ENCODE measurements around the gene PATE2. TPM values are rescaled to one million over a fixed set of nuclear protein-coding genes. Genes with fewer than 3 reads are reported as not detected.
A peak's percentile ranks its signal among the peaks of the same experiment; 100 is the strongest.

Gene PATE2
- total RNA-seq, 8 experiments from 2014 or later, result 0.13 to 0.62 (median 0.42) TPM; not detected in 2

- in situ Hi-C loops (cut with MboI; ENCODE audit: low pct_unique_long_range_greater_than_20kb in 2 of 9, low sequenced_read_pairs in 9 of 9, unreplicated experiment in 9 of 9), result no loop called here
- H3K4me3 ChIP-seq, result no peak overlapping the region
- ATAC-seq (replicated peaks in 6 of 8), result no peak
- no peaks in the 10 kb centered on the region for H3K4me1 ChIP-seq (replicated peaks in 1 of 2)
- WGBS, 10 experiments, result 12 to 90% (median 77%) methylated on average over 3 to 10 of the region's 10 CpGs; no CpG with 5 or more reads in 2 of the 10 experiments
- no peak overlapping the region for H3K27ac ChIP-seq
These were observed 10.1 kb downstream of the PATE2 start for GRCh38 chr11:125768336-125769046.

DNA sequence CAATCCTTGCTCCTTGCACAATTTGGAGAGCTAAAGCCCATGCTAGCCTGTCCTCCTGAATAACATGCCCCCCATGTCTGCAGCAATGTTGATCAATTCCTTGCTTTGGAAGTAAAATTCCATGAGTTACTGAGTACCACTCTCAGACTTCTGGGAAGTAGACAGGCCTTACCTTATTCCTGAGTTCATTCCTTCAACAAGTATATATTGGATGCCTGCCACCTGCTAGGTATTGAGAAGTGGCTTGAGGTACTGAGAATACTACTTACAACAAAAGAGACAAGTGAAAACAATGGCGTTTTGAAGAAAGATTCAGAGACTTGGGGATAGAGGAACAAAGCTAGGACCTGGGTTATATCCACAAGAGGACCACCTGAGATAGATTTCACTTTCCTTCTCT lies 12.4 kb downstream of the PATE2 start:
- Histone ChIP-seq H3K4me1 (replicated peaks in 1 of 2) (no peaks in the 10 kb centered on the region), H3K4me3 (no peak overlapping the region), H3K27ac (no peak overlapping the region)
- ATAC-seq (replicated peaks in 6 of 8), result no peak
- WGBS, 10 experiments, result 0 to 80% (median 30%) methylated on average over 1 of the region's 1 CpG; no CpG with 5 or more reads in 4 of the 10 experiments
- in situ Hi-C loops (cut with MboI; ENCODE audit: low pct_unique_long_range_greater_than_20kb in 2 of 9, low sequenced_read_pairs in 9 of 9, unreplicated experiment in 9 of 9), result no loop called here

GRCh38 chr11:125763483-125763882 lies 15.1 kb downstream of the PATE2 start:
- Histone ChIP-seq H3K4me3 (no peak overlapping the region), H3K27ac (no peak overlapping the region), H3K4me1 (replicated peaks in 1 of 2) (no peaks in the 10 kb centered on the region)
- WGBS, 10 experiments, result 63 to 100% (median 100%) methylated on average over 1 to 2 of the region's 2 CpGs; no CpG with 5 or more reads in 5 of the 10 experiments
- no peak for ATAC-seq (replicated peaks in 6 of 8)
- in situ Hi-C loops (cut with MboI; ENCODE audit: low pct_unique_long_range_greater_than_20kb in 2 of 9, low sequenced_read_pairs in 9 of 9, unreplicated experiment in 9 of 9), result no loop called here

GRCh38 chr11:125762445-125762844 lies 16.2 kb downstream of the PATE2 start:
- in situ Hi-C loops (cut with MboI; ENCODE audit: low pct_unique_long_range_greater_than_20kb in 2 of 9, low sequenced_read_pairs in 9 of 9, unreplicated experiment in 9 of 9), result no loop called here
- Histone ChIP-seq H3K4me1 (replicated peaks in 1 of 2) (no peaks in the 10 kb centered on the region), H3K27ac (no peak overlapping the region), H3K4me3 (no peak overlapping the region)
- ATAC-seq (replicated peaks in 6 of 8), result no peak
- WGBS, 10 experiments, result 0 to 85% (median 48%) methylated on average over 1 of the region's 1 CpG; no CpG with 5 or more reads in 2 of the 10 experiments

DNA sequence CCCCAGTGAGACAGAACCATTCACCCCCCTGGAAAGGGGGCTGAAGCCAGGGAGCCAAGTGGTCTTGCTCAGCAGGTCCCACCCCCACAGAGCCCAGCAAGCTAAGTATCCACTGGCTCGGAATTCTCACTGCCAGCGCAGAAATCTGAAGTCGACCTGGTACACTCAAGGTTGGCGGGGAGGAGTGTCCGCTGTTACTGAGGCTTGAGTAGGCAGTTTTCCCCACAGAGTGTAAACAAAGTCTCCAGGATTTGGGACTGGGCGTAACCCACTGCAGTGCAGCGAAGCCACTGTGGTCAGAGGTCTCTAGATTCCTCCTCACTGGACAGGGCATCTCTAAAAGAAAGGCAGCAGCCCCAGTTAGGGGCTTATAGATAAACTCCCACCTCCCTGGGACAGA lies 22.6 kb downstream of the PATE2 start:
- no peak overlapping the region for H3K4me3 ChIP-seq
- in situ Hi-C loops (cut with MboI; ENCODE audit: low pct_unique_long_range_greater_than_20kb in 2 of 9, low sequenced_read_pairs in 9 of 9, unreplicated experiment in 9 of 9), result no loop called here
- no peak for ATAC-seq (replicated peaks in 6 of 8)
- WGBS, 10 experiments, result no CpG with 5 or more reads among the region's 7 CpGs
- H3K27ac ChIP-seq, result no peak overlapping the region
- H3K4me1 ChIP-seq (replicated peaks in 1 of 2), result no peaks in the 10 kb centered on the region

DNA sequence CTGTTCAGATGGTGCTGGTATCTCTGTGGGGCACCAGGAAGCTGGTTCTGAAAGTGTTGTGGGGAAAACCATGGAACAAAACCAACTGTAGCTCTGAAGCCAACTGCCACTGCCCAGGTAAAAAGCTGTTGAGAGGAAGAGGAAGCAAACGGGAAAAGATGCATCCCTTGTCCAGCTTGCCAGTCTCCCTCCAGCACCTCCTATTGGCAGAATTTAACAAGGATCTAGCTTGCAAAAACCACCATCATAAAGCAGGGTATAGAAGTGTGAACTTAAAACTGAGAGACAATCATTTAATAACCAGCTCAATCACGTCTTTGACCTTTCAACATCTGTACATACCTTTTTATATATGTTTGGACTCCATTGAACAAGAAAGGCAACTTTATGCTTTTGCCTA lies 28.0 kb downstream of the PATE2 start:
- 18 to 62% methylated on average over 2 of the region's 2 CpGs; no CpG with 5 or more reads in 8 of the 10 experiments for WGBS, 10 experiments
- Histone ChIP-seq H3K27ac (no peak overlapping the region), H3K4me1 (replicated peaks in 1 of 2) (no peaks in the 10 kb centered on the region), H3K4me3 (no peak overlapping the region)
- in situ Hi-C loops (cut with MboI; ENCODE audit: low pct_unique_long_range_greater_than_20kb in 2 of 9, low sequenced_read_pairs in 9 of 9, unreplicated experiment in 9 of 9), result no loop called here
- no peak for ATAC-seq (replicated peaks in 6 of 8)

- in situ Hi-C loops (cut with MboI; ENCODE audit: low pct_unique_long_range_greater_than_20kb in 2 of 9, low sequenced_read_pairs in 9 of 9, unreplicated experiment in 9 of 9), result no loop called here
- ATAC-seq (replicated peaks in 6 of 8), result no peak
- Histone ChIP-seq H3K27ac (no peak within 1 kb of the TSS), H3K4me1 (replicated peaks in 1 of 2) (peaks cover 0 to 2% of the 10 kb centered on the region in 2 donors), H3K4me3 (no peak within 1 kb of the TSS)
- WGBS, 10 experiments, result 0 to 100% (median 80%) methylated on average over 1 to 2 of the region's 3 CpGs; no CpG with 5 or more reads in 5 of the 10 experiments
These were observed 32.6 kb downstream of the PATE2 start, which contains the start of gene PATE1 for GRCh38 chr11:125745979-125746378. Gene PATE1 (plus strand): TSS chr11:125746279. CDS start chr11:125746305, 26 bp downstream.

GRCh38 chr11:125743681-125744080 lies 34.9 kb downstream of the PATE2 start:
- no peak overlapping the region for H3K4me3 ChIP-seq
- in situ Hi-C loops (cut with MboI; ENCODE audit: low pct_unique_long_range_greater_than_20kb in 2 of 9, low sequenced_read_pairs in 9 of 9, unreplicated experiment in 9 of 9), result no loop called here
- WGBS, 10 experiments, result 67 to 100% (median 89%) methylated on average over 1 of the region's 1 CpG; no CpG with 5 or more reads in 6 of the 10 experiments
- H3K27ac ChIP-seq, result no peak overlapping the region
- peaks cover 0 to 8% of the 10 kb centered on the region in 2 donors for H3K4me1 ChIP-seq (replicated peaks in 1 of 2)
- peak in 1 of 8 experiments; percentile 42 for ATAC-seq (replicated peaks in 6 of 8)

DNA sequence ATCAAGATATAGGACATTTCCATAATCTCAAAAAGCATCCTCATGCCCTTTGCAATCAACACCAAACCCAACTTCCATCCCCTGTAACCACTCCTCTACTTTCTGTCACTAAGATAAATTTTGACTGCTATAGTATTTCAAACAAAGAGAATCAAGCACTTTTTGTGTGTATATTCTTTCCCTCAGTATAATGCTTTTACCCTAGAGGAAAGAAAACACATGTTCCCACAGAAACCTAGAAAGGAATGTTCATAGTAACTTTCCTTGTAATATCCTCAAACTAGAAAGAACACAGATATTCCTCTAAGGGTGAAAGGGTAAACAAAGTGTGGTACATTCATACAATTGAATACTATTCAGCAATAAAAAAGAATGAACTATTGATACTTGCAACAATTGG lies 38.0 kb downstream of the PATE2 start:
- Histone ChIP-seq H3K4me3 (no peak overlapping the region), H3K27ac (peak overlapping the region in 1 of 2 donors; percentile 37), H3K4me1 (replicated peaks in 1 of 2) (peaks cover 0 to 8% of the 10 kb centered on the region in 2 donors)
- in situ Hi-C loops (cut with MboI; ENCODE audit: low pct_unique_long_range_greater_than_20kb in 2 of 9, low sequenced_read_pairs in 9 of 9, unreplicated experiment in 9 of 9), result no loop called here
- ATAC-seq (replicated peaks in 6 of 8), result peak in 3 of 8 experiments; percentile 46 to 93 (median 69)

DNA sequence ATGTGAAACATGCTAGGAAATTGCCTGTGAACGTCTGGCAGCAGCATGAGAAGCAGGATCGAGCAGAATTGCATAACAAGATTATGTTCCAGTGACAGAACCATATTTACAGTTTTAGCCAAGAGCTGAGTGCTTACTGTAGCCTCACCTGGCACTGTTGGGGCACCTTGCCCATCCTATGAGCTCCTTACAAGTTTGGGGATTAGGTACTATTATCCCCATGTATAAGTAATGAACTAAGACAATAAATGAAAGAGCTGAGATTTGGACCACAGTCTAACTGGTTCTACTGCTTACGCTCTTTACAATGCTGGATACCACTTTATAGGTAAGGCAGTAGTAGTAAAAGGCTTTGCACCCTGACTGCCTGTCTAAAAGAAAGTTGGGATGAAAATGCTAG lies 49.7 kb downstream of the PATE2 start:
- in situ Hi-C loops (cut with MboI; ENCODE audit: low pct_unique_long_range_greater_than_20kb in 2 of 9, low sequenced_read_pairs in 9 of 9, unreplicated experiment in 9 of 9), result no loop called here

More for the DNA sequence above, 49.7 kb downstream of the PATE2 start:
- 6 to 88% (median 60%) methylated on average over 1 to 3 of the region's 3 CpGs; no CpG with 5 or more reads in 3 of the 10 experiments for WGBS, 10 experiments
- Histone ChIP-seq H3K4me1 (replicated peaks in 1 of 2) (no peaks in the 10 kb centered on the region), H3K27ac (no peak overlapping the region), H3K4me3 (no peak overlapping the region)
- ATAC-seq (replicated peaks in 6 of 8), result peak in 1 of 8 experiments; percentile 36

Other genes with a start within 250 kb of the PATE2 start
- 10 to 100 TPM; 50.3 to 86.5 (median 69.0) TPM for gene EI24, start 209.4 kb downstream of the PATE2 start, total RNA-seq
- 100 to 1,000 TPM in 6 of 8 experiments, 10 to 100 TPM in 2; 72.6 to 145 (median 123) TPM for gene STT3A, start 186.0 kb downstream of the PATE2 start, total RNA-seq
- gene CHEK1, start 153.7 kb downstream of the PATE2 start, total RNA-seq, result 10 to 100 TPM in 6 of 8 experiments, 1 to 10 TPM in 2; 6.5 to 43.4 (median 11.7) TPM
- under 1 TPM; 0.10 to 0.72 (median 0.47) TPM for gene ACRV1, start 98.0 kb downstream of the PATE2 start, total RNA-seq
- gene PATE1, start 32.5 kb downstream of the PATE2 start, total RNA-seq, result 1 to 10 TPM in 1 of 8 experiments, under 1 TPM in 4, not detected in 3; 0.18 to 1.4 (median 0.33) TPM
- 1 to 10 TPM in 1 of 8 experiments, under 1 TPM in 2, not detected in 5; 0.11 to 1.0 (median 0.17) TPM for gene PATE3, start 9.3 kb upstream of the PATE2 start, total RNA-seq
- under 1 TPM in 7 of 8 experiments, not detected in 1; 0.18 to 0.95 (median 0.38) TPM for gene PATE4, start 54.5 kb upstream of the PATE2 start, total RNA-seq
- 10 to 100 TPM in 1 of 8 experiments, 1 to 10 TPM in 7; 1.8 to 10.4 (median 2.8) TPM for gene HYLS1, start 108.8 kb upstream of the PATE2 start, total RNA-seq
- gene PUS3, start 124.4 kb upstream of the PATE2 start, total RNA-seq, result 10 to 100 TPM; 11.9 to 24.3 (median 15.9) TPM
- 10 to 100 TPM in 3 of 8 experiments, 1 to 10 TPM in 3, under 1 TPM in 2; 0.36 to 16.4 (median 5.4) TPM for gene DDX25, start 125.7 kb upstream of the PATE2 start, total RNA-seq
- under 1 TPM in 5 of 8 experiments, not detected in 3; 0.05 to 0.47 (median 0.09) TPM for gene VSIG10L2, start 167.2 kb upstream of the PATE2 start, total RNA-seq